Measurements from ENCODE around the gene LBHD2. TPM values are rescaled to one million over a fixed set of nuclear protein-coding genes. Genes with fewer than 3 reads are reported as not detected.

The LBHD2 gene
- polyA plus RNA-seq, 1 experiment = not detected

DNA sequence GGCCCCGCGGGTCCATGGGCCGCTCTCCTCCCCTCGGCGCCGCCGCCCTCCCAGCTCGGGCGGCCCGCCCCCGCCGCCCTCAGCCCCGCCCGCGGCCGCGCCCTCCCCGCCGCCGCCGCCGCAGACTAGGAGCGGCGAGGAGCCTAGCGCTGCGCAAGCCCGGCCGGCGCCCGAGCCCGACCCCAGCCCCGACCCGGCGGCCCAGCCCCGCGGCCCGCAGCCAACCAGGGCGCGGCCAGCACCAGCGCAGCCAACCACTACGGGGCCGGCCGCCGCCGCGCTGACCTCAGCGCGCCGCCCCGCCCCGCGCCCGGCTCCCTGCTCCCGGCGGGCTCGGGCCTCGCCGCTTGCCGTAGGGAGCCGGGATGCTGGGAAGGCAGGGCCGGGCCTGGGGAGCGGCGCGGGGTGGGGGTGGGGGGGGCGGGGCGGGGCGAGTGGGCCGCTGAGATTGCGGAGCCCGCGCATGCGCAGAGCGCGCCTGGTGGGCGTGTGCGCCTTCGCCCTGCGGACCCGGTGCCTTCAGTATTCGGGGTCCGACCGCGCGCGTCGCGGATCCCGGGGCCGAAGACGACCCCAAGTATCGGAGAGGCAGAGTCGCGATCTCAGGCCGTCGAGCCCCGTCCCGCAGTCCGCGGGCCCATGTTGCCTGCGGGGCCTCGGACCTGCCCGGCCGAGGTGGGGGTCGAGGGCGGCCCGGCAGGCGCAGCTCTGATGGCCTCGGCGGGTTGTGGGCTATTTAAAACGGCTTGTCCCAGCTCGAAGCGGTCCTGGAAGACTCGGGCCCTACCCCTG lies 26.4 kb upstream of the LBHD2 start, which contains the start of gene CDC42BPB:
Gene CDC42BPB, minus strand, starts transcription at position 178 of the 792 bp plus-strand sequence. CDS start 376 bp downstream, outside the sequence.
- POLR2A ChIA-PET = interaction anchor here (0.7 kb wide), 1 partner anchor 10 kb away, joined by 3 read pairs; no protein-coding TSS in a partner anchor
- Histone ChIP-seq H3K27me3 (ENCODE audit: control insufficient read depth, insufficient read depth, low read length) (no peaks in the 10 kb centered on the region), H3K4me3 (ENCODE audit: low read depth, low read length) (peak within 1 kb of the TSS; percentile 99), H3K36me3 (ENCODE audit: control insufficient read depth, insufficient read depth, low read length) (no peaks in the 10 kb centered on the region)
- DNase-seq (ENCODE audit: low read depth) = peak; percentile 54
- CTCF ChIA-PET = interaction anchor here (1.0 kb wide), 1 partner anchor 10 kb away, joined by 3 read pairs; no protein-coding TSS in a partner anchor
- TF ChIP-seq, protein P1, sequence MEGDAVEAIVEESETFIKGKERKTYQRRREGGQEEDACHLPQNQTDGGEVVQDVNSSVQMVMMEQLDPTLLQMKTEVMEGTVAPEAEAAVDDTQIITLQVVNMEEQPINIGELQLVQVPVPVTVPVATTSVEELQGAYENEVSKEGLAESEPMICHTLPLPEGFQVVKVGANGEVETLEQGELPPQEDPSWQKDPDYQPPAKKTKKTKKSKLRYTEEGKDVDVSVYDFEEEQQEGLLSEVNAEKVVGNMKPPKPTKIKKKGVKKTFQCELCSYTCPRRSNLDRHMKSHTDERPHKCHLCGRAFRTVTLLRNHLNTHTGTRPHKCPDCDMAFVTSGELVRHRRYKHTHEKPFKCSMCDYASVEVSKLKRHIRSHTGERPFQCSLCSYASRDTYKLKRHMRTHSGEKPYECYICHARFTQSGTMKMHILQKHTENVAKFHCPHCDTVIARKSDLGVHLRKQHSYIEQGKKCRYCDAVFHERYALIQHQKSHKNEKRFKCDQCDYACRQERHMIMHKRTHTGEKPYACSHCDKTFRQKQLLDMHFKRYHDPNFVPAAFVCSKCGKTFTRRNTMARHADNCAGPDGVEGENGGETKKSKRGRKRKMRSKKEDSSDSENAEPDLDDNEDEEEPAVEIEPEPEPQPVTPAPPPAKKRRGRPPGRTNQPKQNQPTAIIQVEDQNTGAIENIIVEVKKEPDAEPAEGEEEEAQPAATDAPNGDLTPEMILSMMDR (IDR thresholded peaks at IDR 0.05; ENCODE audit: insufficient read depth, low read depth, low read length) = no peak

DNA sequence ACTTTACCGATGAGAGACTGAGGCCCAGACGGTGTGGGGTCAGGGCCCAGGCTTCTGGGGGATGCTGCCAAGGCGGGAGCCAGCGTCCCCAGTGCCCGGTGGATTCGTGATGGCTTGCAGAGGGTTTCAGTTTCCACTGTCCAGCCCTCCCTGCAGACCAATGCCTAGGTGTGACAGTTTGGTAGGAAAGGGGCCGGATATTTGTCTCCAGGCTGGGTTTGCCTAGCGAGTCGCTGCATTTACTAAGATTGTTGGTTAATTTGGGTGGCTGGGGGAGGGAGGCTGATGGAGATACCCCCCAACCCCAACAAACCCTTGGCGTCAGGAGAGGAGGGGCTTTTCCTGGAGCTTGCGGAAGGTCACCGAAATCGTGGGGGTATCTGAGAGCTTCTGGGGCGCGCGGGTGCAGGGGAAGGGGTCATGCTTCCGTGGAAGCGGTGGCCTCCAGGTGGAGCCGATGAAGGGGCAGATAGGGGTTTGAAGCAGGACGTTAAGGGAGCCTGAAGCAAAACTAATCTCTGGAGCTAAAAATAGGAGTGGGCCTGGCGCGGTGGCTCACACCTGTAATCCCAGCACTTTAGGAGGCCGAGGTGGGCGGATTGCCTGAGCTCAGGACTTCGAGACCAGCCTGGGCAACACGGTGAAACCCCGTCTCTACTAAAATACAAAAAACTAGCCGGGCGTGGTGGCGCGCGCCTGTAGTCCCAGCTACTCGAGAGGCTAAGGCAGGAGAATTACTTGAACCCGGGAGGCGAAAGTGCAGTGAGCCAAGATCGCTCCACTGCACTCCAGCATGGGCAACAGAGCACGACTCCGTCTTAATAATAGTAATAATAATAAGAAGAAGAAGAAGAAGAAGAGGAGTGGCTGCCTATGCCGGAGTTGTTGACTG lies 25.6 kb upstream of the LBHD2 start:
- Histone ChIP-seq H3K27me3 (ENCODE audit: control insufficient read depth, insufficient read depth, low read length) (no peaks in the 10 kb centered on the region), H3K4me3 (ENCODE audit: low read depth, low read length) (peak overlapping the region; percentile 77), H3K36me3 (ENCODE audit: control insufficient read depth, insufficient read depth, low read length) (no peaks in the 10 kb centered on the region)
- TF ChIP-seq, protein P1 (IDR thresholded peaks at IDR 0.05; ENCODE audit: insufficient read depth, low read depth, low read length) = peak; percentile 13; the same call in 1 of the 2 replicates
- POLR2A ChIA-PET = no interaction called here
- CTCF ChIA-PET = interaction anchor here (1.0 kb wide), 2 partner anchors 9 to 16 kb away, joined by 3 to 4 read pairs; no protein-coding TSS in a partner anchor
- no peak for DNase-seq (ENCODE audit: low read depth)

DNA sequence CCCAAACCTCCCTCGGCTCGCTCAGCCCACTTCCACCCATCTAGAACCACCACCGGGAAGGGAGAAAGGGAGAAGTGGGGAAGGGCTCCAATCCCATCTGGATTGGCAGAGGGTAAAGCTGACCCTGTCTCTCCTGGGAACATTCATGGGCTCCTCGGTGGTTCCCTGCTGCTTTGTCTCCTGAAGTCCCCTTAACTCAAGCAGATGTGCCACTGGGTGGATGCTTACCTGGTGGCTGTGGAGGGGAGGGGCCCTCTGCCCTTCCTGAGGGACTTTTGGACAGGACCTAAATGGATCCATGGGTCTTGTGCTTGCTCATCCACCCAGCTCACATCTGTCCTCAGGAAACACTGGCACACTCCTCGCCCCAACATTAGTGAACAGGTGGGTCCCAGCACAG lies 24.5 kb upstream of the LBHD2 start:
- TF ChIP-seq, protein P1 (IDR thresholded peaks at IDR 0.05; ENCODE audit: insufficient read depth, low read depth, low read length) = no peak
- DNase-seq (ENCODE audit: low read depth) = no peak
- H3K36me3 ChIP-seq (ENCODE audit: control insufficient read depth, insufficient read depth, low read length) = no peaks in the 10 kb centered on the region
- H3K4me3 ChIP-seq (ENCODE audit: low read depth, low read length) = no peak overlapping the region
- ChIA-PET POLR2A (no interaction called here), CTCF (interaction anchor here (1.0 to 1.7 kb wide), 2 partner anchors 15 to 44 kb away, joined by 4 to 6 read pairs; no protein-coding TSS in a partner anchor)
- no peaks in the 10 kb centered on the region for H3K27me3 ChIP-seq (ENCODE audit: control insufficient read depth, insufficient read depth, low read length)

DNA sequence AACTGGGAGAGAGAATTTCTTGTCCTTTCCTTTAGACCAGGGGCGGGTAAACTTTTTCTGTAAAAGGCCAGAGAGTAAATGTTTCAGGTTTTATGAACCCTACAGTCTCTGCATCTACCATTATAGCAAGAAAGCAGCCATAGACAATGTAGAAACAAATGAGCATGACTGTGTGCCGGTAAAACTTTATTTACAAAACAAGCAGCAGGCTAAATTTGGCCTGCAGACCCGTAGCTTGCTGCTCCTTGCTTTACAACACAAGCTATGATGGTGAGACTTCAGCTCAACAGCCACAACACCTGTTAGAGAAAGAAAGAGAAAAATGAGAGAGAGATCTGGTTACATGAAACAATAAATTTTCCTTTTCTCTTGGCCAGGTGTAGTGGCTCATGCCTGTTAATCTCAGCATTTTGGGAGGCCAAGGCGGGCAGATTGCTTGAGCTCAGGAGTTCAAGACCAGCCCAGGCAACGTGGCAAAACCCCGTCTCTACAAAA lies 22.5 kb upstream of the LBHD2 start:
- POLR2A ChIA-PET = no interaction called here
- no peaks in the 10 kb centered on the region for H3K27me3 ChIP-seq (ENCODE audit: control insufficient read depth, insufficient read depth, low read length)
- TF ChIP-seq, protein P1 (IDR thresholded peaks at IDR 0.05; ENCODE audit: insufficient read depth, low read depth, low read length) = no peak

More for the DNA sequence above, 22.5 kb upstream of the LBHD2 start:
- CTCF ChIA-PET = interaction anchor here (1.1 to 1.4 kb wide), 2 partner anchors 44 to 86 kb away, joined by 4 to 5 read pairs; no protein-coding TSS in a partner anchor
- no peak overlapping the region for H3K4me3 ChIP-seq (ENCODE audit: low read depth, low read length)
- H3K36me3 ChIP-seq (ENCODE audit: control insufficient read depth, insufficient read depth, low read length) = no peaks in the 10 kb centered on the region
- DNase-seq (ENCODE audit: low read depth) = no peak
